HCT116 (cell line): ENCODE data around the gene EID2B. TPM values are rescaled to one million over a fixed set of nuclear protein-coding genes. Genes with fewer than 3 reads are reported as not detected.

ENCODE experiments used
- ATAC-seq: fragments of 200-7000 bp; cut with Tn5 transposase; 2 replicates; pipeline ENCODE4 v1.9.1; 2020; ENCODE audit warnings: mild to moderate bottlenecking, moderate library complexity
- BruUV-seq: library from RNA; stranded (reverse); fragments of 400-500 nt; replicated peaks from 2 replicates; lab custom pipeline; 2021; lab: Mats Ljungman, UMichigan
- CTCF ChIA-PET: fragments of 300-600 bp; sonication (Branson Sonifier 250); formaldehyde crosslinking; loops from one replicate; lab custom pipeline; 2021; ENCODE audit warnings: antibody characterized with exemption; lab: Charles Lee
- POLR2A ChIA-PET: fragments of 300-600, 350-600 bp; sonication (Branson Sonifier 250); formaldehyde crosslinking; loops from one replicate; lab custom pipeline; 2021; ENCODE audit warnings: antibody characterized with exemption; lab: Charles Lee
- RAD21 ChIA-PET, 2 experiments: fragments of 300-600 bp; sonication (Branson Sonifier 250); formaldehyde crosslinking; loops; one replicate each; lab custom pipeline; 2023; ENCODE audit warnings: low total read pairs in 2 of 2; ENCODE audit not compliant: uncharacterized antibody in 2 of 2, unreplicated experiment in 2 of 2, low non-redundant PET in 1 of 2; lab: Charles Lee
- DNase-seq: peaks from one replicate; pipeline ENCODE4 v3.0.0-alpha.2; 2010; ENCODE audit warnings: low read depth, low spot score
- H2AFZ ChIP-seq: fragments of 200-600 bp; shearing (Covaris generic), sonication (generic); 2 replicates; pipeline ENCODE4 v1.6.1; 2017; ENCODE audit warnings: low read depth, mixed run types, mixed read lengths, antibody characterized with exemption, low read length; ENCODE audit not compliant: poor library complexity, severe bottlenecking
- H3K27ac ChIP-seq: 2 replicates; pipeline ENCODE4 v1.5.1; 2012; ENCODE audit warnings: low read depth, low read length
- H3K27me3 ChIP-seq: fragments of 200-600 bp; sonication (generic); 2 replicates; pipeline ENCODE4 v1.6.1; 2016; ENCODE audit warnings: mixed run types, low read length, mixed read lengths; ENCODE audit not compliant: insufficient read depth
- H3K36me3 ChIP-seq, 2 experiments: fragments of 200-500 bp in 1 of 2; fragments of 200-600 bp in 1 of 2; sonication (Bioruptor generic) in 1 of 2; sonication (generic) in 1 of 2; 2 replicates each; pipeline versions ENCODE4 v1.5.1 to v1.6.1; 2014 to 2016; ENCODE audit warnings: low read length in 2 of 2, inconsistent platforms in 1 of 2, mixed read lengths in 1 of 2, mixed run types in 1 of 2; ENCODE audit not compliant: insufficient read depth in 2 of 2, control insufficient read depth in 1 of 2
- H3K4me1 ChIP-seq, 2 experiments: fragments of 200-600 bp in 1 of 2; sonication (generic) in 1 of 2; 2 replicates each; pipeline versions ENCODE4 v1.5.1 to v1.6.1; 2012 to 2017; ENCODE audit warnings: low read length in 2 of 2, inconsistent platforms in 1 of 2, mild to moderate bottlenecking in 1 of 2, mixed read lengths in 1 of 2, mixed run types in 1 of 2, moderate library complexity in 1 of 2; ENCODE audit not compliant: insufficient read depth in 2 of 2, control insufficient read depth in 1 of 2
- H3K4me2 ChIP-seq: fragments of 200-600 bp; sonication (generic); 2 replicates; pipeline ENCODE4 v1.6.1; 2017; ENCODE audit warnings: mixed run types, low read length, mixed read lengths
- H3K4me3 ChIP-seq, 2 experiments: fragments of 200-600 bp in 1 of 2; sonication (generic) in 1 of 2; replicated peaks in 1 of 2; 2 replicates each; pipeline ENCODE4 v1.5.1; 2011 to 2016; ENCODE audit warnings: low read length in 2 of 2, control low read depth in 1 of 2, low read depth in 1 of 2, mild to moderate bottlenecking in 1 of 2, mixed read lengths in 1 of 2, mixed run types in 1 of 2
- H3K79me2 ChIP-seq: fragments of 200-600 bp; sonication (generic); 2 replicates; pipeline ENCODE4 v1.6.1; 2017; ENCODE audit warnings: mild to moderate bottlenecking, mixed run types, low read length, moderate library complexity, mixed read lengths; ENCODE audit not compliant: insufficient read depth
- H3K9ac ChIP-seq: fragments of 200-600 bp; sonication (generic); 2 replicates; pipeline ENCODE4 v1.6.1; 2016; ENCODE audit warnings: low read length, mixed read lengths
- H3K9me2 ChIP-seq: fragments of 200-600 bp; sonication (generic), shearing (Covaris generic); 2 replicates; pipeline ENCODE4 v1.6.1; 2017; ENCODE audit warnings: mixed run types, mild to moderate bottlenecking, moderate library complexity; ENCODE audit not compliant: insufficient read depth
- H3K9me3 ChIP-seq, 2 experiments: fragments of 200-500 bp in 1 of 2; fragments of 200-600 bp in 1 of 2; sonication (Bioruptor generic) in 1 of 2; sonication (generic) in 1 of 2; 2 replicates each; pipeline ENCODE4 v1.6.1; 2014 to 2017; ENCODE audit warnings: low read length in 2 of 2, mixed read lengths in 2 of 2, inconsistent platforms in 1 of 2, low read depth in 1 of 2, mild to moderate bottlenecking in 1 of 2, mixed run types in 1 of 2, moderate library complexity in 1 of 2; ENCODE audit not compliant: control insufficient read depth in 1 of 2, insufficient read depth in 1 of 2
- H4K20me1 ChIP-seq: fragments of 200-600 bp; sonication (generic), shearing (Covaris generic); 2 replicates; pipeline ENCODE4 v1.6.1; 2017; ENCODE audit warnings: mixed run types, mild to moderate bottlenecking, moderate library complexity; ENCODE audit not compliant: insufficient read depth
- CBX3 ChIP-seq: IDR thresholded peaks from 2 replicates; pipeline ENCODE4 v1.6.1; 2012; ENCODE audit warnings: low read depth
- CEBPB ChIP-seq: IDR thresholded peaks from 2 replicates; pipeline ENCODE4 v1.6.1; 2012; ENCODE audit warnings: low read depth
- EGR1 ChIP-seq: IDR thresholded peaks from 2 replicates; pipeline ENCODE4 v1.6.1; 2012; ENCODE audit warnings: low read depth
- EZH2 ChIP-seq: fragments of 200-600 bp; sonication (generic); IDR thresholded peaks from 2 replicates; pipeline ENCODE4 v1.6.1; 2017; ENCODE audit warnings: antibody characterized with exemption, mixed run types
- EZH2phosphoT487 ChIP-seq: fragments of 200-600 bp; IDR thresholded peaks from 2 replicates; pipeline ENCODE4 v1.6.1; 2018; ENCODE audit warnings: antibody characterized with exemption, borderline replicate concordance
- JUND ChIP-seq: IDR thresholded peaks from 2 replicates; pipeline ENCODE4 v1.6.1; 2012
- POLR2A ChIP-seq: IDR thresholded peaks from 2 replicates; pipeline ENCODE4 v1.7.0; 2011; ENCODE audit warnings: borderline replicate concordance; ENCODE audit not compliant: insufficient read depth, insufficient read length; ENCODE audit errors: extremely low read depth
- POLR2AphosphoS5 ChIP-seq: IDR thresholded peaks from 2 replicates; pipeline ENCODE4 v1.6.1; 2011; ENCODE audit warnings: mild to moderate bottlenecking, low read depth, low read length, moderate library complexity
- RAD21 ChIP-seq: IDR thresholded peaks from 2 replicates; pipeline ENCODE4 v1.6.1; 2012; ENCODE audit warnings: low read depth, mild to moderate bottlenecking
- SIN3A ChIP-seq: IDR thresholded peaks from 2 replicates; pipeline ENCODE4 v1.6.1; 2012; ENCODE audit warnings: low read depth
- SP1 ChIP-seq: IDR thresholded peaks from 2 replicates; pipeline ENCODE4 v1.6.1; 2012; ENCODE audit warnings: low read depth
- SRF ChIP-seq: IDR thresholded peaks from 2 replicates; pipeline ENCODE4 v1.6.1; 2012; ENCODE audit warnings: low read depth
- TCF7L2 ChIP-seq: IDR thresholded peaks from 2 replicates; pipeline ENCODE4 v1.7.0; 2011; ENCODE audit warnings: borderline replicate concordance, inconsistent platforms; ENCODE audit not compliant: insufficient read depth, insufficient read length; ENCODE audit errors: extremely low read depth
- YY1 ChIP-seq: IDR thresholded peaks from 2 replicates; pipeline ENCODE4 v1.6.1; 2011; ENCODE audit warnings: low read length, low read depth, moderate library complexity, mild to moderate bottlenecking; ENCODE audit not compliant: insufficient replicate concordance; ENCODE audit errors: extremely low read depth
- ZBTB33 ChIP-seq: IDR thresholded peaks from 2 replicates; pipeline ENCODE4 v1.6.1; 2011; ENCODE audit warnings: mild to moderate bottlenecking, low read length, moderate library complexity; ENCODE audit not compliant: insufficient replicate concordance; ENCODE audit errors: extremely low read depth
- ZFX ChIP-seq: fragments of 450-650 bp; IDR thresholded peaks from 2 replicates; pipeline ENCODE4 v1.6.1; 2017
- ZNF274 ChIP-seq: fragments of 200-500 bp; sonication (Bioruptor generic); IDR thresholded peaks from 2 replicates; pipeline ENCODE4 v1.6.1; 2014; ENCODE audit warnings: mild to moderate bottlenecking, low read depth, low read length, inconsistent platforms
- intact Hi-C: fragments of 100-400 bp; cut with micrococcal nuclease; formaldehyde crosslinking; loops from 2 replicates; pipeline ENCODE4 v1.10.0; 2022
- total RNA-seq: library from RNA; stranded (reverse); gene quantifications from one replicate; pipeline ENCODE4 v1.2.1, GENCODE V29; 2021; ENCODE audit not compliant: unreplicated experiment

The EID2B gene
- total RNA-seq, 1 experiment from 2014 or later = 1.2 TPM

DNA sequence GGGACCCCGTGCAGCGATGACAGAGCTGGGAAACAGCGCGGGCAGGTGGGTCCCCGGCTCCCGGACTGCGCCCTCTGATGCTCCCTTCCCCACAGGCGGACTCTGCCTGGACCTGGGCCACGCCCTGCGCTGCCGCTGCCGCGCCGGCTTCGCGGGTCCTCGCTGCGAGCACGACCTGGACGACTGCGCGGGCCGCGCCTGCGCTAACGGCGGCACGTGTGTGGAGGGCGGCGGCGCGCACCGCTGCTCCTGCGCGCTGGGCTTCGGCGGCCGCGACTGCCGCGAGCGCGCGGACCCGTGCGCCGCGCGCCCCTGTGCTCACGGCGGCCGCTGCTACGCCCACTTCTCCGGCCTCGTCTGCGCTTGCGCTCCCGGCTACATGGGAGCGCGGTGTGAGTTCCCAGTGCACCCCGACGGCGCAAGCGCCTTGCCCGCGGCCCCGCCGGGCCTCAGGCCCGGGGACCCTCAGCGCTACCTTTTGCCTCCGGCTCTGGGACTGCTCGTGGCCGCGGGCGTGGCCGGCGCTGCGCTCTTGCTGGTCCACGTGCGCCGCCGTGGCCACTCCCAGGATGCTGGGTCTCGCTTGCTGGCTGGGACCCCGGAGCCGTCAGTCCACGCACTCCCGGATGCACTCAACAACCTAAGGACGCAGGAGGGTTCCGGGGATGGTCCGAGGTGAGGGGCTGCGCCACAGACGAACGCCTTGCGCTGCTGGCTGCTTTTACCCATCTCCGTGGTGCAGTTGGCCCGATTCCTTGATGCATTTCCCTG, 25.5 kb downstream of the EID2B start:
- TF ChIP-seq SIN3A = no peak
- TF ChIP-seq EZH2 = no peak
- TF ChIP-seq POLR2A = no peak
- no peak for TF ChIP-seq RAD21
- TF ChIP-seq SRF = no peak
- TF ChIP-seq EGR1 = no peak
- TF ChIP-seq CBX3 = no peak
- TF ChIP-seq ZNF274 = no peak
- no peak for TF ChIP-seq ZBTB33
- no peak for TF ChIP-seq EZH2phosphoT487
- no peak for TF ChIP-seq SP1
- TF ChIP-seq JUND = no peak
- no peak for TF ChIP-seq CEBPB
- TF ChIP-seq ZFX = no peak
- TF ChIP-seq POLR2AphosphoS5 = no peak
- TF ChIP-seq YY1 = no peak
- no peak for TF ChIP-seq TCF7L2
- TF ChIP-seq, all 23 proteins: peak for 0
- no peak for DNase-seq
- Histone ChIP-seq H3K27ac (no peak overlapping the region), H3K9me2 (no peaks in the 10 kb centered on the region), H3K27me3 (no peaks in the 10 kb centered on the region), H3K4me2 (no peak overlapping the region), H3K9me3 (no peaks in the 10 kb centered on the region), H3K79me2 (no peaks in the 10 kb centered on the region), H2AFZ (no peak overlapping the region), H3K9ac (no peak overlapping the region), H3K4me1 (peaks cover 0 to 4% of the 10 kb centered on the region in 2 experiments; a peak in 1 of 4 replicates), H3K36me3 (no peaks in the 10 kb centered on the region), H3K4me3 (no peak overlapping the region), H4K20me1 (no peaks in the 10 kb centered on the region)
- intact Hi-C loops = no loop called here
- no peak for ATAC-seq
- ChIA-PET RAD21 (no interaction called here), CTCF (no interaction called here), POLR2A (no interaction called here)
- no TSS peak for BruUV-seq
